Neural cell (in vitro differentiated cells): ENCODE data around the gene QSOX1.

ENCODE experiments used
- CTCF ChIP-seq: fragments of 450-650 bp; IDR thresholded peaks from 2 replicates; pipeline ENCODE4 v1.5.1; 2014; ENCODE audit warnings: antibody characterized with exemption, mild to moderate bottlenecking, moderate library complexity; ENCODE audit not compliant: poor library complexity, severe bottlenecking
- MXI1 ChIP-seq: fragments of 450-650 bp; conservative IDR thresholded peaks from 2 replicates; pipeline ENCODE4 v1.6.1; 2014; ENCODE audit warnings: antibody characterized with exemption, mild to moderate bottlenecking; ENCODE audit not compliant: poor library complexity, severe bottlenecking
- RAD21 ChIP-seq: fragments of 450-650 bp; conservative IDR thresholded peaks from 2 replicates; pipeline ENCODE4 v1.6.1; 2014; ENCODE audit warnings: antibody characterized with exemption, mild to moderate bottlenecking, moderate library complexity
- REST ChIP-seq: IDR thresholded peaks from 2 replicates; pipeline ENCODE4 v1.6.1; 2012; ENCODE audit warnings: borderline replicate concordance
- TAF1 ChIP-seq: IDR thresholded peaks from 2 replicates; pipeline ENCODE4 v1.6.1; 2012; ENCODE audit warnings: low read depth

GRCh38 chr1:180235077-180235501 lies 80.4 kb downstream of the QSOX1 start:
- no peak for TF ChIP-seq CTCF
- no peak for TF ChIP-seq REST
- TF ChIP-seq MXI1, result no peak
- TF ChIP-seq TAF1, result no peak
- no peak for TF ChIP-seq RAD21
